Left hindlimb (tissue), 1 donor: ENCODE results near the gene SPATA31C2.
"Not testable (repeated sequence)": the region's sequence is repeated elsewhere in the genome, so short reads cannot be mapped to it uniquely, and the experiment has no call there.

Source experiments
- DNase-seq: peaks from one replicate; pipeline ENCODE4 v3.0.0-alpha.2; 2018

The SPATA31C2 gene

GRCh38 chr9:88138375-88138774 lies at the start of gene SPATA31C2:
Gene SPATA31C2 (minus strand): TSS chr9:88138475. CDS start chr9:88138446, 29 bp downstream.
- DNase-seq = not testable (repeated sequence)

DNA sequence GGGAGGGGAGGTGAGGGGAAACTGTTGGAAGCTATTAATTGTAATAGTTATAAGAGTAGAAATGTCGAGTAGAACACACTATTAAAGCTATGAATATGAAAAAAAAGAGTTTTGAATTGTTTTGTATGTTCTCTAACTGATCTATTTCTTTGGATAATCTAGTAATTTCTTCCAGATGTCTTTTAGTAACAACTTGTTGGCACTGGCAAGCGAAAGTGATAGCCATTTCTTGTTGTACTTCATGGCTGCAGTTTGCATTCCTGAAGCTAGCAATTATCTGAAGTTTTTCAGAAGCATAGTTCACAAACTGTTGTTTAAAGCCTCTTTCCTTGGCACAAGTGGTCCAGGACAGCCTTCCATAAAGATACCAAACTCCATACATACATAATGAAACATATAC lies 49.4 kb upstream of the SPATA31C2 start:
- no peak for DNase-seq

DNA sequence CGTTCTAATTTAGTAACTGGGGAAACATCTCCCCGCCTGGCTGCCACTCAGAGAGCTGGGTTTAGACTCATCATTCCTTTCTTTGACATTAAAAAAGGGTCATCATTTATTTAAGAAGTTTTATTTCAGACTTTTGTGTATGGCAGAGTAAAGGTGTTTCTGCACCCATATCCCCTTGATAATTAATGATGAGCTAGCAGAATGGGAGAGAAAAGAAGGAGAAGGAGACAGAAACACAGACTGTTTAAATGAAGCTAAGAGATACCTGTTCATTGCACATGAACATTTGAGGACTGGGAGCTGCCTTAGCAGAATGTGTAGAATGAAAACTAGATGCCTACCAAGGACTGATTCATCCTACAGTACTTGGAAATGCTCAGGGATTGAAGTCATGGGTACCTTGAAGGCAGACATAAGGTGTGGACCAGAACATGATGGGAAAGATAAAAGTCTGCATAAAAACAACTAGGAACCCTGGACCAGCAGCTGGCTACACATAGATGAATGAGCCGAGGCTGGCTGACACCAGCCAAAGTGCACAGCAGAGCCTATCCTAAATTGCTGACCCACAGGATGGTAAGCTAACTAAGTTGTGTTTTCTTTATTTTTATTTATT lies 48.3 kb upstream of the SPATA31C2 start:
- DNase-seq = no peak

DNA sequence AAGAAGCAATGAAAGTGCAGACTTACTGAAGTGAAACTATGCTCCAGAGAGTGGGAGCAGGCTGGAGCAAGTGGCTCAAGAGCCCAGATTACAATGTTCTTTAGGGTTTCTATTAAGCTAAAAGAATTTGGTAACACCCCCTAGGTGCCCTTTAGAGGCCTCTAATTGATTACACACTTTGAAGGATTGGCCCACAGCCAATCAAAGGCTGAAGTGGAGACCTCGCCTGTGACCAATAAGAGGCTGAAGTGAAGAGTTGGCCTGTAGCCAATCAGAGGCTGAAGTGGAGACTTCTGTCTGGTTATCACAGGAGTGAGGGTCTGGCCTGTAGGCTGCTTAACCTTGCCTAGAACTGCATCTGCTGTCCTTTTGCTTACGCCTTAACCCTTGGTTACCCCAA lies 46.7 kb upstream of the SPATA31C2 start:
- DNase-seq = no peak

- no peak for DNase-seq
Measured at GRCh38 chr9:88183798-88184495, 45.7 kb upstream of the SPATA31C2 start.

GRCh38 chr9:88182501-88182900 lies 44.2 kb upstream of the SPATA31C2 start:
- DNase-seq = no peak

GRCh38 chr9:88180081-88180765 lies 41.9 kb upstream of the SPATA31C2 start:
- no peak for DNase-seq

DNA sequence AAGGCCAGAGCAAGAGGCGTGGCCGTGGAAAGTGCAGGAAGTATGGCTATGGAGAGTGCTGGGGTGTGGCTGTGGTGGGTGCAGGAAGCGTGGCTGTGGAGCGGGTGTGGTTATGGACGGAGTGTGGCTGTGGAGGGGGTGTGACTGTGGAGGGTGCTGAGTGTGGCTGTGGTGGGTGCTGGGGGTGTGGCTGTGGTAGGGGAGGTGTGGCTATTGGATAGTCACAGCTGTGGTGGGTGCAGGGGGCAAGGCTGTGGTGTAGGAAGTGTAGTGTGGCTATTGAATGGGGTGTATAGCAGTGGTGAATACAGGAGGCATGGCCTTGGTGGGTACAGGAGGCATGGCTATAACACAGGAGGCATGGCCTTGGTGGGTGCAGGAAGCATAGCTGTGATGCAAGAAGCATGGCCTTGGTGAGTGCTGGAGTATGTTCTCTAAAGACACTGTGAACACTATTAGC lies 40.8 kb upstream of the SPATA31C2 start:
- no peak for DNase-seq

DNA sequence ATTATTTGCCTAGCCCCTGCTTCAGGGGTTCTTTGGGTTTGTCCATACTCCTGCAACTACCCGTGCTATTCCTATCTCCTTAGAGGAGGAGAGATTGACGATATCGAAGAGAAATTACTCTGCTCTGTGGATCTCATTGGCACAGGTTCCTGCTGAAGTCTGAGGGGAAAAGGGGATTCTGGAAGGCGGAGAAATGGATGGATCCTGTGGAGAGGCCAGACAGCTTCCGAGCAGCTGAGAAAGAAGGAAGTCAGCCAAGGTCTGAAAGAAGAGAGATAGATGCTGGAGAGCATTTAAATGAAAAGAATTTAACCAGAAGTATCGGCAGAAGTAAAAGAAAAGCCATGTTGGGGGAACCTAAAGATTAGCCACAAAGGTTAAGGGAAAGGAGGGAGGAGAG lies 40.4 kb upstream of the SPATA31C2 start:
- DNase-seq = no peak

GRCh38 chr9:88177371-88177770 lies 39.1 kb upstream of the SPATA31C2 start:
- DNase-seq = no peak

GRCh38 chr9:88174324-88174723 lies 36.0 kb upstream of the SPATA31C2 start:
- DNase-seq = no peak

GRCh38 chr9:88173378-88173999 lies 35.2 kb upstream of the SPATA31C2 start:
- DNase-seq = no peak

DNA sequence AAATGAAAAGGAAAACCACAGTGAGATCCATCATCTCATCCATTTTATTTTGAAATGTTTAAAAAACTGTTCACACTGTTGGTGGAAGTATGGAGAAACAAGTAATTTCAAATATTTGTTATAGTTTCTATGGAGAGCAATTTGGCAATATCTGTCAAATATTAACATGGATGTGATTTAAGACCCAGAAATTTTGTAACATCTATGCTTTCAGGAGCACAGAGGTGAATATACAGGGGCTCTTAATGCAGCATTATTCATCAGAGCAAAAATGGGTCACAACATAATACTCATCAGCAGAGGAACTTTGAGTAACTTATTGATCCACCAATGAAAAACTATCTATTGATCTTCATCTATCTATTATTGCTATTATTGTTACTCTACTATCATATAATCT lies 31.4 kb upstream of the SPATA31C2 start:
- no peak for DNase-seq

GRCh38 chr9:88168564-88168963 lies 30.3 kb upstream of the SPATA31C2 start:
- no peak for DNase-seq

- no peak for DNase-seq
Measured at GRCh38 chr9:88166660-88167059, 28.4 kb upstream of the SPATA31C2 start.

GRCh38 chr9:88164850-88165249 lies 26.6 kb upstream of the SPATA31C2 start:
- no peak for DNase-seq

DNA sequence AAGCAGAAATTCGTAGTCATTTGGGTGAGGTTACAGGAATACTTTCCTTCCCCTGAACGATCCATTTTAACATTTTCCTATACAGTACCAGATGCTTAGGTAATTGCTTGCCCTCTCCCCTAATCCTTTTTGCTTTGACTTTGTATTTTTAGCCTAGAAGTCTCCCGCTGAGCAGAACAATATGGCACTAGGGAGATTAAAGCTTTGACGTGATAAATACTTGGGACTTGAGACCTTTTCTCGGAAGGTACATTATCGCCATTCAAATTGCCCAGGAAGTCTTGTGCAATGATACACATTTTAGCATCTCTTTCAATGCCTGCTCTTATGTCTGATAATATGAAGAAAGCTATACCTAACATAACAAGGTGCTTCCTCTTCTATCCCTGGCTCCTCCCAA lies 22.9 kb upstream of the SPATA31C2 start:
- DNase-seq = no peak

DNA sequence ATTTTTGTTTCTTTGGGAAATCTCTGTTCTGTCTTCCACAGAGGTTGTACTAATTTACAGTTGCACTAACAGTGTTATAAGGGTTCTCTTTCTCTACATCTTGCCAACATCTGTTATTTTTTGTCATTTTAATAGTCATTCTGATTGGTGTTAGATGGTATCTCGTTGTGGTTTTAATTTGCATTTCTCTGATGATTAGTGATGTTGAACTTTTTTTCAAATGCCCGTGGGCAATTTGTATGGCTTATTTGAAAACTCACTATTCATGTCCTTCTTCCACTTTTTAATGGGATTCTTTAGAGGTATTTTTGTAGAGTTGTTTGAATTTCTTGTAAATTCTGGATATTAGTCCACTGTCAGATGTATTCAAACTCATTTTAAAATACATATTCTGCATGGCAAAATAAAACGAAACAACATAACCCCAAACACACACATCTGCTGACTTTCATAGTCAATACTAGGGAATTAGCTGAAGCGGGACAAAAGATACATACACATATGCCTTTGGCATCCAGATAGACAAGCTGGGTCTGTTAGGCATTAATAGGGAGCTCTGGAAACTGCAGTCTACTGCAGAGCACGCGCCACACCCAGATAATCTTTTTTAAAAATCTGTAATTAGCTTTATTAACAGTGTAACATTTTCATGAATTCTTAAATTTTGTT lies 5.8 kb upstream of the SPATA31C2 start:
- no peak for DNase-seq

DNA sequence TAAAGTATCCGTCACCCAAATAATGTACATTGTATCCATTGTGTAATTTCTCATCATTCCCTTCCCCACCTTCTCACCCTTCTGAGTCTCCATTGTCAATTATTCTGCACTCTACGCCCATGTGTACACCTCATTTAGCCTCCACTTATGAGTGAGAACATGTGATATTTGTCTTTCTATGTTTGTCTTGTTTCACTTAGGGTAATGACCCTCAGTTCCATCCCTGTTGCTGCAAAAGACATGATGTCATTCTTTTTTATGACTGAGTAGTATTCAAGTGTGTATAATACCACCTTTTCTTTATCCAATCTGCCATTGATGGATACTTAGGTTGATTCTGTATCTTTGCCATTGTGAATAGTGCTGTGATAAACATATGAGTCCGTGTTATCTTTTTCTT lies 4.9 kb upstream of the SPATA31C2 start:
- no peak for DNase-seq

DNA sequence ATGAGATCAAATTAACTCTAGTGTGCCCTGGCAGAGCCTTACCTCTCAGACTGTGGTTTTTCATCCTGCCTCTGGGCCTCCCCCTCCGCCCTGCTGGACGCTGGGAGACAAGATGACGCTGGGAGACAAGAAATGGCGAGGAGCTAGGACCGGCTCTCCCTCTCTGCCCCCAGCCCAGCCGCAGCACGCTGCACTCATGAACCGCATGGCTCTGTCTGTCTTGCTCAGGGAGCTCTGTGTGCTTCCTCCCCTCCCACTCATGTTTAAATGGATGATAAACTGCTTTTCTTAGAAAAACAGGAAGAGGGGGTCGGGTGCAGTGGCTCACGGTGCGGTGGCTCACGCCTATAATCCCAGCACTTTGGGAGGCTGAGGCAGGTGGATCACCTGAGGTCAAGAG lies 4.7 kb downstream of the SPATA31C2 start:
- not testable (repeated sequence) for DNase-seq

GRCh38 chr9:88129556-88129955 lies 8.7 kb downstream of the SPATA31C2 start:
- not testable (repeated sequence) for DNase-seq

DNA sequence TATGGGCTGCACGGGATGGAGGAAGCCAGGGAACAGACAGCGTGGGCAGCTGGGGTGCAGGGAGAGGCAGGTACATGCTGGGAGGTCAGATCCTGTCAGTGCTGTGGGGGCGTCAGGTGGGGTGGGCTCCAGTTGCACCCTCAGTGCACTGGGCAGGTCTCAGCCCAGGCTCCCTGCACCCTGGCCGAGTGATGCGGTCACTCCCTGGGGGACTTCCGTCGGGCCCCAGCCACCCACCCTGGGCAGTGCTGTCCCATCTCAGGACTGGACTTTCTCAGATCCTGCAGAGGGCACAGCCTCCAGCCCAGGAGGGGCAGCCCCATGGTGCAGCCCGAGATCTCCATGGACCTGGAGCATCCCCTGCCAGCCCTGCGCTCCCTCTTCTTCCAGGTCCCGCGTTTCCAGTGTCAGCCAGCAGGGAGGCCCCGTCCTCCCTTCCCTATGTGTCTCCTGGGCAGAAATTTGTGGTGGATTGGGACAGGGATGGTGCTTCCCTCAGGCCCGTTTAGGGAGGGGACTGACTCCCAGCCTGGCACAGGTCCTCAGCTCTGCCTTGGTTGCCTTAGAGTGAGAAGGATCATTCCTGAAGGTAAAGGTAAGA lies 10.5 kb downstream of the SPATA31C2 start:
- not testable (repeated sequence) for DNase-seq

DNA sequence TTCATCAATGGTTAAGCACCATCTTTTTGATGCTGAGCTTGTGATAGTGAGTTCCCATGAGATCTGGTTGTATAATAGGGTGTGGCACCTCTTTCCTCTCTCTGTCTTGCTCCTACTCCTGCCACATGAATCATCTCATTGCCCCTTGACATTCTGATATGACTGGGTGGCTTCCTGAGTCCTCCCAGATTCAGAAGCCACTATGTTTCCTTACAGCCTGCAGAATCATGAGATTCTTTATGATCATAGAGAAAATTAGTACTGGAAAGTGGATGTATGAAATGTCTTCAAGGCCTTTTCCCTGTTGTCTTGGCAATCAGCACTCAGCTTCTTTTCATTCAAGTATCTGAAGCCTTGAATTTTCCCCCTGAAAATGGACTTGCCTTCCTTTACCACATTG lies 14.9 kb downstream of the SPATA31C2 start:
- DNase-seq = not testable (repeated sequence)
